SK-N-SH (cell line): Measurements from ENCODE around the gene TNFRSF4.

Source experiments
- CTCF ChIP-seq: fragments of 200-600 bp; sonication (generic); IDR thresholded peaks from 2 replicates; pipeline ENCODE4 v1.6.1; 2017; ENCODE audit warnings: antibody characterized with exemption, mild to moderate bottlenecking, moderate library complexity
- EP300 ChIP-seq, 2 experiments: IDR thresholded peaks; 2 replicates each; pipeline versions ENCODE4 v1.4.0 to v1.6.1; 2012; ENCODE audit warnings: borderline replicate concordance in 1 of 2, low read depth in 1 of 2, low read length in 1 of 2
- EZH2phosphoT487 ChIP-seq: fragments of 200-600 bp; sonication (generic); IDR thresholded peaks from 2 replicates; pipeline ENCODE4 v1.6.1; 2017; ENCODE audit warnings: low read depth, mixed run types, mild to moderate bottlenecking, antibody characterized with exemption, moderate library complexity, borderline replicate concordance
- FOXJ3 ChIP-seq: sonication (generic); formaldehyde crosslinking; IDR thresholded peaks from 2 replicates; pipeline ENCODE4 v1.5.1; 2020; ENCODE audit warnings: mild to moderate bottlenecking, missing genetic modification reagents
- POLR2AphosphoS5 ChIP-seq: IDR thresholded peaks from 2 replicates; pipeline ENCODE4 v1.6.1; 2012; ENCODE audit warnings: low read depth, low read length
- RFX5 ChIP-seq: IDR thresholded peaks from 2 replicates; pipeline ENCODE4 v1.6.1; 2012; ENCODE audit warnings: mild to moderate bottlenecking, improper control_type of control experiment, low read length
- RXRA ChIP-seq: IDR thresholded peaks from 2 replicates; pipeline ENCODE4 v1.4.0; 2012; ENCODE audit warnings: low read depth, mild to moderate bottlenecking, borderline replicate concordance
- SIN3A ChIP-seq: IDR thresholded peaks from 2 replicates; pipeline ENCODE4 v1.6.1; 2012; ENCODE audit warnings: low read depth, mild to moderate bottlenecking, low read length, moderate library complexity, borderline replicate concordance
- TCF12 ChIP-seq: IDR thresholded peaks from 2 replicates; pipeline ENCODE4 v1.4.0; 2012

- TF ChIP-seq EP300 (IDR thresholded peaks at IDR 0.05; ENCODE audit: borderline replicate concordance in 1 of 2, low read depth in 1 of 2, low read length in 1 of 2) (no peak), RXRA (no peak), POLR2AphosphoS5 (no peak), FOXJ3 (no peak), CTCF (no peak), EZH2phosphoT487 (no peak), SIN3A (no peak), RFX5 (no peak), TCF12 (no peak)
Observed at GRCh38 chr1:1183221-1183747, 30.7 kb downstream of the TNFRSF4 start.
